Measurements from ENCODE around the gene TMEM164.

TMEM164 gene

GRCh38 chrX:110055616-110056015 lies 52.7 kb downstream of the TMEM164 start:
- Histone ChIP-seq H3K27me3 (ENCODE audit: insufficient read depth, low read length) (no peaks in the 10 kb centered on the region), H3K27ac (ENCODE audit: low read depth, low read length) (no peak overlapping the region), H3K9ac (ENCODE audit: low read depth, low read length) (no peak overlapping the region), H3K36me3 (ENCODE audit: insufficient read depth, low read length) (0 out of 2 replicates have a peak, but pooled peaks cover 2% of the 10 kb centered on the region), H3K4me3 (ENCODE audit: low read length) (no peak overlapping the region), H3K4me1 (ENCODE audit: insufficient read depth, low read length) (peaks cover 5% of the 10 kb centered on the region; the same call in 1 of the 2 replicates), H3K9me3 (ENCODE audit: insufficient read depth, low read depth, low read length) (no peaks in the 10 kb centered on the region)
- 84% methylated on average over 4 of the region's 4 CpGs for WGBS

- no peak overlapping the region for H3K9ac ChIP-seq (ENCODE audit: low read depth, low read length)
- H3K9me3 ChIP-seq (ENCODE audit: insufficient read depth, low read depth, low read length), result no peaks in the 10 kb centered on the region
- H3K4me3 ChIP-seq (ENCODE audit: low read length), result no peak overlapping the region
- no peaks in the 10 kb centered on the region for H3K27me3 ChIP-seq (ENCODE audit: insufficient read depth, low read length)
- WGBS, result 100% methylated on average over 1 of the region's 1 CpG
- no peak overlapping the region for H3K27ac ChIP-seq (ENCODE audit: low read depth, low read length)
- 0 out of 2 replicates have a peak, but pooled peaks cover 2% of the 10 kb centered on the region for H3K36me3 ChIP-seq (ENCODE audit: insufficient read depth, low read length)
- no peaks in the 10 kb centered on the region for H3K4me1 ChIP-seq (ENCODE audit: insufficient read depth, low read length)
Observed at GRCh38 chrX:110056419-110056818, 53.5 kb downstream of the TMEM164 start.

- WGBS, result 100% methylated on average over 3 of the region's 3 CpGs
- H3K27me3 ChIP-seq (ENCODE audit: insufficient read depth, low read length), result no peaks in the 10 kb centered on the region
- 0 out of 2 replicates have a peak, but pooled peaks cover under 1% of the 10 kb centered on the region for H3K36me3 ChIP-seq (ENCODE audit: insufficient read depth, low read length)
- no peaks in the 10 kb centered on the region for H3K4me1 ChIP-seq (ENCODE audit: insufficient read depth, low read length)
- H3K9ac ChIP-seq (ENCODE audit: low read depth, low read length), result no peak overlapping the region
- H3K4me3 ChIP-seq (ENCODE audit: low read length), result no peak overlapping the region
- no peaks in the 10 kb centered on the region for H3K9me3 ChIP-seq (ENCODE audit: insufficient read depth, low read depth, low read length)
- H3K27ac ChIP-seq (ENCODE audit: low read depth, low read length), result no peak overlapping the region
Observed at GRCh38 chrX:110059410-110059809, 56.5 kb downstream of the TMEM164 start.

- H3K4me1 ChIP-seq (ENCODE audit: insufficient read depth, low read length), result no peaks in the 10 kb centered on the region
- no peak overlapping the region for H3K27ac ChIP-seq (ENCODE audit: low read depth, low read length)
- H3K9me3 ChIP-seq (ENCODE audit: insufficient read depth, low read depth, low read length), result no peaks in the 10 kb centered on the region
- H3K9ac ChIP-seq (ENCODE audit: low read depth, low read length), result no peak overlapping the region
- H3K27me3 ChIP-seq (ENCODE audit: insufficient read depth, low read length), result no peaks in the 10 kb centered on the region
- H3K4me3 ChIP-seq (ENCODE audit: low read length), result no peak overlapping the region
- no peaks in the 10 kb centered on the region for H3K36me3 ChIP-seq (ENCODE audit: insufficient read depth, low read length)
Observed at GRCh38 chrX:110060317-110060716, 57.4 kb downstream of the TMEM164 start.

GRCh38 chrX:110060846-110061537 lies 58.1 kb downstream of the TMEM164 start:
- H3K27ac ChIP-seq (ENCODE audit: low read depth, low read length), result no peak overlapping the region
- H3K36me3 ChIP-seq (ENCODE audit: insufficient read depth, low read length), result no peaks in the 10 kb centered on the region
- H3K4me3 ChIP-seq (ENCODE audit: low read length), result no peak overlapping the region
- no peak overlapping the region for H3K9ac ChIP-seq (ENCODE audit: low read depth, low read length)
- H3K27me3 ChIP-seq (ENCODE audit: insufficient read depth, low read length), result no peaks in the 10 kb centered on the region
- H3K9me3 ChIP-seq (ENCODE audit: insufficient read depth, low read depth, low read length), result no peaks in the 10 kb centered on the region
- no peaks in the 10 kb centered on the region for H3K4me1 ChIP-seq (ENCODE audit: insufficient read depth, low read length)
- WGBS, result 100% methylated on average over 1 of the region's 1 CpG

GRCh38 chrX:110062919-110063318 lies 60.0 kb downstream of the TMEM164 start:
- H3K36me3 ChIP-seq (ENCODE audit: insufficient read depth, low read length), result no peaks in the 10 kb centered on the region
- no peak overlapping the region for H3K4me3 ChIP-seq (ENCODE audit: low read length)
- H3K9ac ChIP-seq (ENCODE audit: low read depth, low read length), result no peak overlapping the region
- WGBS, result 90% methylated on average over 1 of the region's 1 CpG
- H3K27ac ChIP-seq (ENCODE audit: low read depth, low read length), result no peak overlapping the region
- no peaks in the 10 kb centered on the region for H3K9me3 ChIP-seq (ENCODE audit: insufficient read depth, low read depth, low read length)
- no peaks in the 10 kb centered on the region for H3K4me1 ChIP-seq (ENCODE audit: insufficient read depth, low read length)
- no peaks in the 10 kb centered on the region for H3K27me3 ChIP-seq (ENCODE audit: insufficient read depth, low read length)

- WGBS, result 77% methylated on average over 2 of the region's 7 CpGs
- Histone ChIP-seq H3K27me3 (ENCODE audit: insufficient read depth, low read length) (no peaks in the 10 kb centered on the region), H3K9me3 (ENCODE audit: insufficient read depth, low read depth, low read length) (no peaks in the 10 kb centered on the region), H3K4me1 (ENCODE audit: insufficient read depth, low read length) (no peaks in the 10 kb centered on the region), H3K9ac (ENCODE audit: low read depth, low read length) (no peak overlapping the region), H3K4me3 (ENCODE audit: low read length) (no peak overlapping the region), H3K27ac (ENCODE audit: low read depth, low read length) (no peak overlapping the region), H3K36me3 (ENCODE audit: insufficient read depth, low read length) (0 out of 2 replicates have a peak, but pooled peaks cover 3% of the 10 kb centered on the region)
Observed at GRCh38 chrX:110066488-110067225, 63.7 kb downstream of the TMEM164 start.

- 0 out of 2 replicates have a peak, but pooled peaks cover 3% of the 10 kb centered on the region for H3K36me3 ChIP-seq (ENCODE audit: insufficient read depth, low read length)
- H3K4me1 ChIP-seq (ENCODE audit: insufficient read depth, low read length), result no peaks in the 10 kb centered on the region
- H3K4me3 ChIP-seq (ENCODE audit: low read length), result no peak overlapping the region
- H3K9me3 ChIP-seq (ENCODE audit: insufficient read depth, low read depth, low read length), result no peaks in the 10 kb centered on the region
- H3K27ac ChIP-seq (ENCODE audit: low read depth, low read length), result no peak overlapping the region
- H3K27me3 ChIP-seq (ENCODE audit: insufficient read depth, low read length), result no peaks in the 10 kb centered on the region
- WGBS, result 100% methylated on average over 1 of the region's 2 CpGs
- H3K9ac ChIP-seq (ENCODE audit: low read depth, low read length), result no peak overlapping the region
Observed at GRCh38 chrX:110070970-110071369, 68.1 kb downstream of the TMEM164 start.

- no peak overlapping the region for H3K27ac ChIP-seq (ENCODE audit: low read depth, low read length)
- no peaks in the 10 kb centered on the region for H3K9me3 ChIP-seq (ENCODE audit: insufficient read depth, low read depth, low read length)
- no peak overlapping the region for H3K9ac ChIP-seq (ENCODE audit: low read depth, low read length)
- H3K27me3 ChIP-seq (ENCODE audit: insufficient read depth, low read length), result no peaks in the 10 kb centered on the region
- no peaks in the 10 kb centered on the region for H3K36me3 ChIP-seq (ENCODE audit: insufficient read depth, low read length)
- no peak overlapping the region for H3K4me3 ChIP-seq (ENCODE audit: low read length)
- no peaks in the 10 kb centered on the region for H3K4me1 ChIP-seq (ENCODE audit: insufficient read depth, low read length)
Observed at GRCh38 chrX:110081320-110081719, 78.4 kb downstream of the TMEM164 start.

GRCh38 chrX:110081740-110082139 lies 78.8 kb downstream of the TMEM164 start:
- no peak overlapping the region for H3K9ac ChIP-seq (ENCODE audit: low read depth, low read length)

GRCh38 chrX:110082161-110082560 lies 79.2 kb downstream of the TMEM164 start:
- H3K36me3 ChIP-seq (ENCODE audit: insufficient read depth, low read length), result no peaks in the 10 kb centered on the region
- H3K27me3 ChIP-seq (ENCODE audit: insufficient read depth, low read length), result no peaks in the 10 kb centered on the region
- H3K4me1 ChIP-seq (ENCODE audit: insufficient read depth, low read length), result no peaks in the 10 kb centered on the region
- no peaks in the 10 kb centered on the region for H3K9me3 ChIP-seq (ENCODE audit: insufficient read depth, low read depth, low read length)
- WGBS, result 96% methylated on average over 4 of the region's 4 CpGs
- H3K9ac ChIP-seq (ENCODE audit: low read depth, low read length), result no peak overlapping the region
- H3K4me3 ChIP-seq (ENCODE audit: low read length), result no peak overlapping the region
- H3K27ac ChIP-seq (ENCODE audit: low read depth, low read length), result no peak overlapping the region

More at GRCh38 chrX:110081740-110082139, 78.8 kb downstream of the TMEM164 start:
- H3K36me3 ChIP-seq (ENCODE audit: insufficient read depth, low read length), result no peaks in the 10 kb centered on the region
- no peaks in the 10 kb centered on the region for H3K4me1 ChIP-seq (ENCODE audit: insufficient read depth, low read length)
- no peak overlapping the region for H3K27ac ChIP-seq (ENCODE audit: low read depth, low read length)
- H3K27me3 ChIP-seq (ENCODE audit: insufficient read depth, low read length), result no peaks in the 10 kb centered on the region
- H3K4me3 ChIP-seq (ENCODE audit: low read length), result no peak overlapping the region
- H3K9me3 ChIP-seq (ENCODE audit: insufficient read depth, low read depth, low read length), result no peaks in the 10 kb centered on the region
- WGBS, result 93% methylated on average over 1 of the region's 1 CpG
